Glutamatergic neuron (in vitro differentiated cells): ENCODE results near the gene TNS3. TPM values are rescaled to one million over a fixed set of nuclear protein-coding genes. Genes with fewer than 3 reads are reported as not detected.

Experiments
- DNase-seq: peaks from one replicate; pipeline ENCODE4 v3.0.0; 2022
- H3K27ac Mint-ChIP-seq: one replicate; pipeline ENCODE4 v1.8.0; 2020; ENCODE audit warnings: mild to moderate bottlenecking, mixed read lengths, inconsistent platforms; ENCODE audit not compliant: unreplicated experiment
- H3K27me3 Mint-ChIP-seq: one replicate; pipeline ENCODE4 v1.8.0; 2020; ENCODE audit warnings: mild to moderate bottlenecking, moderate library complexity, mixed read lengths, inconsistent platforms; ENCODE audit not compliant: unreplicated experiment
- H3K36me3 Mint-ChIP-seq: one replicate; pipeline ENCODE4 v1.8.0; 2020; ENCODE audit warnings: mild to moderate bottlenecking, mixed read lengths, inconsistent platforms; ENCODE audit not compliant: unreplicated experiment
- H3K4me1 Mint-ChIP-seq: one replicate; pipeline ENCODE4 v1.8.0; 2020; ENCODE audit warnings: mild to moderate bottlenecking, low read depth, mixed read lengths, inconsistent platforms; ENCODE audit not compliant: unreplicated experiment
- H3K4me3 Mint-ChIP-seq: one replicate; pipeline ENCODE4 v1.8.0; 2020; ENCODE audit warnings: mild to moderate bottlenecking, mixed read lengths, inconsistent platforms; ENCODE audit not compliant: unreplicated experiment
- H3K9me3 Mint-ChIP-seq: one replicate; pipeline ENCODE4 v1.8.0; 2020; ENCODE audit warnings: mild to moderate bottlenecking, moderate library complexity, mixed read lengths, inconsistent platforms; ENCODE audit not compliant: unreplicated experiment
- CTCF ChIP-seq: fragments of 200-600 bp; sonication (generic); IDR thresholded peaks from one replicate; pipeline ENCODE4 v1.5.0; 2021; ENCODE audit not compliant: partially characterized antibody, unreplicated experiment
- total RNA-seq: library from RNA; stranded (reverse); fragmentation: NEBNext Ultra II Directional; extraction: Animal tissue kit (Norgen Biotek cat#: 25700); gene quantifications from one replicate; pipeline ENCODE4 v1.2.1, GENCODE V29; 2021; ENCODE audit not compliant: unreplicated experiment

TNS3 gene
- total RNA-seq, 1 donor from 2014 or later, result 3.8 TPM

DNA sequence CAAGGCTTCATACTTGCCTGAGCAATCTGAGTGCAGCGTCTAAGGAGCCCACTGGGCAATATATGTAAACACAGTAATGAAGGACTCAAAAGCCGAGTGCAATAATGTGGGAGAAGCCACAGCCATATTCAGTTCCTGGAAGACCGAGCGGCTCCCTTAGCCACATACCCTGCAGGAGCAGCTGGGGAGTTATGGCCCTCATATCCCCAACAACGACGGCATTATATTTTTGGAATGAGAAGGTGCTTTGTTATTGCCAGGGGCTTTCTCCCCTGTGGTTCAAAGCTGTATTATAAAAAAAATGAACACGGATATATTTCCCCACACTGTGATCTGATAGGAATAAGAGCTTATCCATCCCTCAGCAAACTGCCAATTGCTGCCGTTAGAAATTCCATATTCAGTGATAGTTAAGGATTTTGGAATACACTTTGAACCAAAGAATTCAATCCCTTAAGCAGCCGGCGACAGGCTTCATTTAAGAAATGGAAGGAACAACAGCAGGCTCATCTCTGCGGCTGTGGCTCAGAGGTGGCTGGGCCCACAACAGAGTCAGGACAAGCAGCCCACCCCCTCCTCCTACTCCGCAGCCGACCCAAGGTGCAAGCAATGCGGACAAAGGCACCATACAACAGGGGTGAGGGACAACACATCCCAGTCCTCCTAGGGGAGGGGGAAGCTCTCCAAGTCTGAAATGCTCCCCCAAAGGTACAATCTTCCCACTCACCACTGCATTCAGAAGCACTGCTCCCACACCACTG lies 77.2 kb downstream of the TNS3 start:
- H3K27ac Mint-ChIP-seq, result no peak overlapping the region
- peaks cover 17% of the 10 kb centered on the region for H3K4me1 Mint-ChIP-seq
- no peak for DNase-seq

DNA sequence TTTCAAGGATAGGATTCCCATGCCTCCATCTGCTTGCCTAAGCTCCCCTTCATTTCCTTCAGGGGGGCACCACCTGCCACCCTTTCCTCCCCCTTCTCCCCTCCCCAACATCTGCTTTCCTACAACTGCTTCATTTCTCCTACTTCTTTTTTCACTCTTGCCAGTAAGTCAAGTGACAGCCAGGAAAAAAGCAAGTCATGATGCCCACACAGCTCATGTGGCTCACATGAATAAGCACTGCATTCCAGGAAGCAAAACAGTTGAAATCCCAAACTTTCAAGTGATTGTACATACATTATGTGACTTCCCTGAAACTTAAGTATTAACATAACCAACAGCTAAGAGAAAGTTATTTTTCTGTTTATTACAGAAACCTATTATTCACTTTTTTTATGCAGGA lies 78.6 kb downstream of the TNS3 start:
- Mint-ChIP-seq H3K4me3 (no peak overlapping the region), H3K27me3 (peaks cover 2% of the 10 kb centered on the region), H3K36me3 (peaks cover 3% of the 10 kb centered on the region), H3K27ac (no peak overlapping the region), H3K9me3 (peaks cover 4% of the 10 kb centered on the region), H3K4me1 (peaks cover 18% of the 10 kb centered on the region)
- TF ChIP-seq CTCF, result no peak
- DNase-seq, result no peak

More for the DNA sequence above, 77.2 kb downstream of the TNS3 start:
- peaks cover 3% of the 10 kb centered on the region for H3K36me3 Mint-ChIP-seq
- no peak overlapping the region for H3K4me3 Mint-ChIP-seq
- peaks cover 2% of the 10 kb centered on the region for H3K27me3 Mint-ChIP-seq
- no peak for TF ChIP-seq CTCF
- peaks cover 5% of the 10 kb centered on the region for H3K9me3 Mint-ChIP-seq

GRCh38 chr7:47502240-47502877 lies 79.6 kb downstream of the TNS3 start:
- H3K9me3 Mint-ChIP-seq, result peaks cover 3% of the 10 kb centered on the region
- H3K27me3 Mint-ChIP-seq, result peaks cover 4% of the 10 kb centered on the region
- peaks cover 3% of the 10 kb centered on the region for H3K36me3 Mint-ChIP-seq
- DNase-seq, result no peak
- H3K4me3 Mint-ChIP-seq, result no peak overlapping the region
- no peak for TF ChIP-seq CTCF
- H3K27ac Mint-ChIP-seq, result no peak overlapping the region
- H3K4me1 Mint-ChIP-seq, result peaks cover 24% of the 10 kb centered on the region

- H3K4me3 Mint-ChIP-seq, result no peak overlapping the region
- TF ChIP-seq CTCF, result no peak
- no peak overlapping the region for H3K27ac Mint-ChIP-seq
- peaks cover 3% of the 10 kb centered on the region for H3K9me3 Mint-ChIP-seq
- H3K36me3 Mint-ChIP-seq, result peaks cover 3% of the 10 kb centered on the region
- no peak for DNase-seq
- H3K27me3 Mint-ChIP-seq, result peaks cover 3% of the 10 kb centered on the region
- H3K4me1 Mint-ChIP-seq, result peaks cover 27% of the 10 kb centered on the region
Measured at GRCh38 chr7:47501406-47501805, 80.5 kb downstream of the TNS3 start.

DNA sequence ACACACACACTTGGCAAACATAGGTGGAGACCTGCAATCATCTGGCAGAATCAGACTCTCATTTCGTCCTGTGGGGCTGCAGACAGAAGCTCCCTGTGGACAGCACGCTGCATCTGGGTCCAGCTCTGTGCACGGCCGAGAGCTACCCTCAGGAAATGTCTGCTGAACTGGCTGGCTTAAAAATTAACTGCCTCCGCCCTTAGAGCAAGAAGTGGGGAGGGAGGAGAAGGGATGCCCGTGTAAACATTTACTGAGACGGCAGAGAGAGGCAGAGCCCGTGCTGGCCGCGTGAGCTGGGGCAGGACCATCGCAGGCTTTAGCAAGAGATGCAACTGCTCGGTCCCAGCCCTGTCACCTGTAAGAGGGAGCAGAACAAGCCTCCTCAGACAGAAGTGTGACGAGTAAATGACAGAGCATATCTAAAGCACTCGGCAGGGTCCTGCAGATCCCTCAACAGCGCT lies 81.8 kb downstream of the TNS3 start:
- TF ChIP-seq CTCF, result no peak
- H3K27ac Mint-ChIP-seq, result no peak overlapping the region
- H3K9me3 Mint-ChIP-seq, result peaks cover 5% of the 10 kb centered on the region
- DNase-seq, result no peak
- H3K27me3 Mint-ChIP-seq, result peaks cover 8% of the 10 kb centered on the region
- peaks cover 33% of the 10 kb centered on the region for H3K4me1 Mint-ChIP-seq
- H3K36me3 Mint-ChIP-seq, result no peaks in the 10 kb centered on the region
- no peak overlapping the region for H3K4me3 Mint-ChIP-seq
